GM19328 (cell line): ENCODE data around the gene ASCL2.

Experiments used
- ATAC-seq: cut with Tn5 transposase; IDR thresholded peaks from one replicate; pipeline ENCODE4 v1.9.1; 2021; ENCODE audit warnings: mild to moderate bottlenecking, moderate library complexity; ENCODE audit not compliant: unreplicated experiment

ASCL2 gene

DNA sequence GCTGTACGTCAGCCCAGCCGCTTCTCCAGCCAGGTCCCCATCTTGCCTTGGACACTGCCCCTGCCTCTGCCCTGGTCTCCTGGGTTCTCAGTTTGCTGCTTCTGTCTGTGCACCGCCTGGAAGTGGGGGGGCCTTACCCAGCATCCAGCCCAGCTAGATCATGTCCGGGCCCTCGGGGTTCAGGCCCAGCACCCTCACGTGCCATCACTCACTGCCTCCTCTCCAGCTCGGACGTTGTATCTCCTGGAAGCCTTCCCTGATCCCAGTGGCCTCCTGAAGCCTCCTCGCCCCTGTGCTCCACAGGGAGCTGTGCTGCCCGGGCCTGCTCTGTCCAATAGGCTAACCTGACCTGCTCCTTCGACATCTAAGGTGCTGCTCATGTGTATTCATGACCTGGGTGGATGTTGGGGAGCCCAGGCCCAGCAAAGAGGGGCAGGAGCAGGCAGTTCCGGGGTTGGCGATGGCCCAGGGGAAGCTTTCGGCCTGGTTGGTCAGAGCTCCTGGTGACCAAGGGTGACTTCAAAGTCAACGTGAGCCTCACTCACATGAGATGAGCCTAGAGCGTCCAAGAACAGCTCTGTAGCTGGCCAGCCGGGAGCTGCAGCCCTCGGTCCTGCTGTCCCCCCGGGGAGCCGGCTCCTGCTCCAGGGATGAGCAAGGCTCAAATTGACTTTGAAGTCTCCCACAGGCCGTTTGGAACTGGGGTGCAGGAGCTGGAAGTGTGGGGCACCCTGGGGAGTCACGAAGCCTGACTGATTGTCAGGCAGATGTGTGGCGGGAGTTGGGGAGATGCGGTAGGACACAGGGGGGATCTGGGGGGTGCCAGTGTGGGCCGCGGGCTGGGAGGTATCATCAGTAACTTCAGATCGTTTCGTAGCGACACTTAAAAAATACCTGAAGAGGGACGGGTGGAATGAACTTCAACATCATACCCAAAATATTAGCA, 5.2 kb upstream of the ASCL2 start:
- ATAC-seq, result no peak

DNA sequence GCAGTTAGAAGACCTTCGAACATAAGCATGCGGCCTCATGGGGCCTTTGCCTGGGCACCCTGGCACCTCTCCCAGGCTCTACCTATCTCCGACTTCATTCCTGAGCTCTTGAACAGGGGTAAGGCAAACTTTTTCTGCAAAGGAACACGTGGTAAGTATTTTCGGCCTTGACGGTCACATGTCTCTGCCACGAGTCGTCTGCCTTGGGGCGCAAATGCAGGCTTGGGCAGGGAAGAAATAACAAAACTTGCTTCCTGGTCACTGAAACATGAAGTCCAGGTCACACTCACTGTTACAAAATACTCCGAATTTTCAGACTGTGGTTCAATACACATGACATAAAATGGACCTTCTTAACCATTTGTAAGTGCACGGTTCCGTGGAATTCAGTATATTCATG, 3.4 kb upstream of the ASCL2 start:
- ATAC-seq, result no peak

DNA sequence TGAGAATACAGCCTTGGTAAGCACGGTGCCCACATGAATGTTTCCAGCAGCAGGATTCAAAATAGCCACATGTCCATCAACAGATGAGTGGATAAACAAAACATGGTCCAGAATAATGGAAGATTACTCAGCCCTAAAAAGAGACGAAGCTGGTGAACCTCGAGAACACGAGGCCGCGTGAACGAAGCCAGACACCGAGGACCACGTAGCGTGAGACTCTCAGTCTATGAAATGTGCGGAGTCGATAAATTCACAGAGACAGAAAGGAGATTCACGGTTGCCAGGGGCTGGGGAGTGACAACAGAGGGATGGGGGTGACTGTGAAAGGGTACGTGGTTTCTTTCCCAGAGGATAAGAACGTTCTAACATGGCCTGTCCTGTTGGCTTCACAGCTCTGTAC, 2.9 kb upstream of the ASCL2 start:
- ATAC-seq, result no peak

DNA sequence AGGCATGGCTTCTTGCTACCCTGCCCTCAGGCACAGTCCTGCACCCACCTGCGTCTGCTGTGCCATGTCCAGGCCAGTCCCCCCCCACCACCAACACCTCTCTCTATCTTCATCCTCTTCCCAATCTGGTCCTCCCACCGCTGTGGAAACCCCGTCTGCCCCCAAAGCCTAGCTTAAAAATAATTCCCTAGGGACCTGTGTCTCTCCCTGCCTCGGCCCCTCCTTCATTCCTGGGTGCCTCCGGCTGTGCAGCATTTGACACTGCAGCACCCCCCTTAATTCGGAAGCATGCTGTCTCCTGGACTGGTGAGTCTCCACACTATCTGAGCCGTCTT, 2.5 kb upstream of the ASCL2 start:
- ATAC-seq, result no peak

DNA sequence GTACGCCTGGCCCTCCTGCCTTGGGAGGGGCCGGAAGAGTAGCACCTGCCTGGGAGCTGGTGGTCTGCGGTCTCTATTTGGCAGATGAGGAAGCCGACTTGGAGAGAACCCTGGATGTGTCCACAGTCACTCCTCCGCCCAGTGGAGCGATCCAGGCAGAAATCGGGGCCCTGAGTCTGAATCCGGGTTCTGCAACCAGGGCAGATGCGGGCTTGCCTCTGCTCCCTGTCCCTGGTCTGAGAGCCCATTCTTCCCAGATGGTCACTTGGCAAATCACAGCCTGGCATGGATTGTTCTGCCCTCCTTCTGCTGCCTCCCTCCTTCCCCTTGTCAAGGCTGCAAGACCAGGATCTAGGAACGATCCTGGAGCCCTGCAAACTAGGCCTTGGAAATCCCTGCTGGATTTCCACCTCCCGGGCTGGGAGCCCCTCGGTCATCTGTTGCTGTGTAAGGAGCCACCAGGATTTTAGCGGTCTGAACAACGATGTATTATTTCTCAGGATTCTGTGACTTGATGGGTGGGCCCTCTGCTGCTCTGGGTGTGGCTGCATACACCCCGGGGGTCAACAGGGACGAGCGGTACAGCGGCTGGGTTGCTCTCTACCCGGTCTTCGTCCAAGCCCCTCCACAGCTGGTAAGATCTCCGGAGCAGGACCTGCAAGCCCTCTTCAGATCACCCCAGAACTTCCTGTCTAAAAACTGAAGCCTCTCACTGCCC, 2.0 kb upstream of the ASCL2 start:
- ATAC-seq, result no peak

DNA sequence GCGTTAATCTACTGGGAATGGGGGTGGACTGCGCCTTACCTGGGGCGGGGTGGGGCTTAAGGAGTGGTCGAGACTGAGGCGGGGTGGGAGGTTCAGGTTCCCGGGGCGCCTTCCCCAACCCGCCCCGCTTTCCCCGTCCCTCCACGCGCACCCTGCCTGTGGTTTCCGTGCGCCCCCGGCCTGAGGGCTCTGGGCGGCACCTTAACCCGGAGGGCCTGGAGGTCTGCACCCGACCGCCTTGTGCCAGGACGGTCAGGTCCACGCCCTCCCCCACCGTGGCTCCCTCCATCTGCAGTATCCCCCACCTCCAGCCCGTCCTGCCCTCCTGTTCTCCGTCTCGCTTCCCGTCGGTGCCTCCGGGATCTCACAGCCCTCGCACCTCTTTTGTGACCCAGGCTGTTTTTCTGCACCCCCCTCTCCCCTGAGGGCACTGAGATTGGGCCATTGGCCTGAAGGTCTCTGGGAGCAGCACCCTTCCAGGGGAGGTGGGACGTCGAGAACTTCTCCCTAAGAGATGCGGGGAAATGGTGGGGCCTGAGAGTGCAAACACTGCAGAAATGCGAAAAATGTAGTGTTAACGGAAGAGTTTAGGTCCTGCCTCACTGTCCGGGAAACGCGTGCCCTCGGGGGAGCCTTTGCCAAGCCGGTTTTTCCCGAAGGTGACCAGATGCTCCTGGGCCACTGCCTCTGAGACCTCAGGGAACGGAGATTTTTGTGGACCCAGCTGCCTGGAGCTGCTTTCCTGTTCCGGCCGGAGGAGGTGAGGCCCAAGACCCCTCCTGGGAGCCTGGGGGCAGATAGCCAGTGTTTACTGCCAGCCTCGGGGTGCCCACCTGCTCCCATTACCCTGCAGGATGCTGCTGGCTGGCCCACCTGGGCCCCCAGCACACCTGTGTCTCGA, 1.2 kb upstream of the ASCL2 start:
- ATAC-seq, result no peak

DNA sequence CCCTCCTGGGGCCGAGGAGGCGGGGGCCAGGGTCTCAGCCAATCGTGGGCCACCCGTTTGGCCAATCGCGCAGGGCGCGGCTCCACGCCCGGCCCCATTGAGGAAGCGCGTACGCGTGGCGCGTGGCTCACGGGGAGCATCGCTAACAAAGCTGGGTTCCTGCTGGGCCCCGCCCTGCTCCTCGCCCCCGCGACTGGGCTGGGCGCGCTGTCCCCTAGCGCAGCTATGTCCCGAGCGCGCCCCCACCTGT, 614 bp upstream of the ASCL2 start:
- no peak for ATAC-seq

DNA sequence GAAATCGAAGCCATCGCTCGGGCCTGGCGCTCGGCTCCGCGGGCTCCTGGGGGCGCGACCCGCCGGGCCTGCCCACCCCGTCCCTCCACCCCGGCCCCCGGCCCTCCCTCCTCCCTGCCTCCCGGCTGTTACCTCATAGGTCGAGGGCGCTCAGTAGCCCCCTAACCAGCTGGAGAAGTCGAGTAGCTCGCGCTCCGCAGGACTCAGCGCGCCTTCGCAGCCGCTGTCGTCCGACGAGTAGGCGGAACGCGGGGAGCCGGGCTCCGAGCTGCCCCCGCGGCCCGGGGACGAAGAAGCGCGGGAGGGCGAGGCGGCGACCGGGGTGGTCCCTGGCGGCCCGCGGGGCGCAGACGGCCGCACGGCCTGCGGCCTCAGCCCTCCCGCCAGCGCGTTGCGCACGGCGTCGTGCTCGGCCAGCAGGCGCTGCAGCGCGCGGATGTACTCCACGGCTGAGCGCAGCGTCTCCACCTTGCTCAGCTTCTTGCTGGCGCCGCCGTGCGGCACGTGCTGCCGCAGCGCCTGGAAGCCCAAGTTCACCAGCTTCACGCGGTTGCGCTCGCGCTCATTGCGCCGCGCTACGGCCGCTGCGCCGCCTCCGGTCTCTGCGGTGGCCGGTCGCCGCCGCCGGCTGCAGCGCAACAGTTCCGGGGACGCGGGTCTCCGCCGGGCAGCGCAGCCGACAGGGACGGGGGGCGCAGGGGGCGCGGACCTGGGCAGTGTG, 627 bp downstream of the ASCL2 start:
- ATAC-seq, result no peak

DNA sequence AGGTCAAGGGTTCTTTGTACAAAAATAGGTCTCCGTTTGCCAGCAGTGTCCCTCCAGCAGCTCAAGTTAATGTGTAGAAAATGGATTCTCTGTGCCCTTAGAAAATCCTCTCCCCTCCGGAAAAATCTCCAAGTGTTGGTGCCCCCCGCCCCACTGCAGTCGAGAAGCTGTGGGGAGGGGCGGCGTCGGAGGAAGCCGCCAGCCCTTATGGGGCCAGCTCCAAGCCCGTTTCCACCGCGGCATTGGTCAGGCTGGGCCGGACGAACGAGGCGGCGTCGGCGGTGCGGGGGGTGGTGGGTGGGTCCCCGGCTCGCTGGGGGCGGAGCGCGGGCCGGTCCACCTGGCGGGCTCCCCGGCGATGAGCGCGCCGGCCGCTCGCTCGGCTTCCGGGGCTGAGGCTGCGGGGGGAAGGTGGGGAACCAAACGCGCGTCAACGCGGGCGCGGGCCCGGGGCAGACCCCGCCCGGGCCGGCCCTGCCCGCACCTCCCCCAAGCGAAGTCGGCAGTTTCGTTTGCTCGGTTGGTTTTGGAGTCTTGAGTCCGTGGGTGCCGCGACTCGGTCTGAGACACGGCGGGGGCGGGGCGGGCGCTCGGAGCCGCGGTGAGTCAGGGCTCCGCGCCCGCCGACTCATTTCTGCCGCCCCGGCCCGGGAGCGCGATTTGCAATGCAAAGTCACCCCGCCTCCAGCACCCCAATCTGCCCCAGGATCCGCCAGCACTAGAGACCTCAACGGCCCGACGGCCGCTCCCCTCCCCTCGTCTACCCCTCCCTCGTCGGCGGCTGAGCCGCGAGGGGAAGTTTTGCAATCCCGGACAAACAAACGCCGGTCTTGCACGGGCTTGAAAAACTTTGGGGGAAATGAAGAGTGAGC, 1.4 kb downstream of the ASCL2 start:
- no peak for ATAC-seq

DNA sequence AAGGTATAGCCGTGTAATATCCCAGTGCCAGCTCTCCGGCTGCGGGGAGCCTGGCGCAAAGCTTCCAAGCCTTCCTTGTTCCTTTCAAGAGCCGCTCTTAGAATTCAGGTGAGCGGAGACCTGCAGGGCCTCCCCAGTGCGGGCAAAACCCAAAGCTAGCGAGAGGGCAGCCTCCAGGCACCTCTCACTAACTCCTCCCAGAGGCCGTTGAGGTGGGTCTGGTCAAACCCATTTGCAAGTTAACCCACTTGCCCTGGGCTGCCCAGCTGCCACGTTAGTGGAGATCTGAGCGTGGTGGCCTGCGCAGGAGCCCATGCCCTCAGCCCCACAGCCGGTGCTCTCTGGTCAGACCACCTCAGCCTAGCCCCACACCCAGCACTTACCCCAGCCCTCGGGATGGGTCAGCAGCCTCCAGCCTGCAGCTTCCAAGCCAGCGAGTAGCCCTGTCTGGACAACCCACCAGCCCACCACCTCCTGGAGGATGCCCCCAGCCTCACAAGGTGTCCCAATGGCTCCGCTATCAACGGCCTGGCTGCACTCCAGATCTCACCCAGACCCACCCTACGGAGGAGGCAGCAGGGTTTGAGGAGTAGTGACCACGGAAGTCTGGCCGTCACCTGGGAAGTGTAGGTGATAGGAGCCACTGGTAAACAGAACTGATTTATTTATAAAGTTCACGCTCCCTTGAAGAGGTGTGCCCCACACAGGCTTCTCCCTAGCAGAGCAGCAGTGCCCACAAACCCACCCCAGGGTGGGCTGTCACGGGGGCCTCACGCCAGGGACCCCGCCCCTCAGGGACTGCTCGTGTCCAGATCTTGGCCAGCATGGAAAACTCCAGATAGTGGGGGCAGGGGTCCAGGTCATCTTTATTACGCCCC, 2.3 kb downstream of the ASCL2 start:
- no peak for ATAC-seq

DNA sequence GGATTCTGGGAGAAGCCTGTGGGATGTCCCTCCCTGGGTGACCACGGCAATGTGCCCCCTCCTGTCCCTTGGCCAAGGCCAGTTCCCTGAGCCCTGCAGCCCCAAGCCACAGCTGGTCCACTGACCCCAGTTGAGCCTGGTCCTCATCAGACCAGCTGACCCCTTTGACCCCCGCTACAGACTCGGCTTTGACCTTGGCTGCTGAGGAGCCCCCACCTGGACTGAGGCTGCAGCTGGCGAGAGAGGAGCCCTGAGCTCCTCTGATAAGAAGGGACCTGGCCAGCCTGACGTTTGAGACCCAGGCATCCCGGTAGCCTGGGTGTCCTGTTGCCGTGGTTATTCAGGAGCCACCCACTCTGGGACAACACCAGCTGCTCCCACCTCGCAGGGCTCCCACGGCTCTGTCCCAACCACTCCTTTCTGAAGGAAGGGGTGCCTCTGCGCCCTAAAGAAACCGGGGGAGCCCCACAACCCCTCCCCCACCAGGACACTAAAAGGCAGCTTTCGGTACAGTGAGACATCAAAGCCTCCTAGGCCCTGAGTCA, 3.0 kb downstream of the ASCL2 start:
- ATAC-seq, result no peak

DNA sequence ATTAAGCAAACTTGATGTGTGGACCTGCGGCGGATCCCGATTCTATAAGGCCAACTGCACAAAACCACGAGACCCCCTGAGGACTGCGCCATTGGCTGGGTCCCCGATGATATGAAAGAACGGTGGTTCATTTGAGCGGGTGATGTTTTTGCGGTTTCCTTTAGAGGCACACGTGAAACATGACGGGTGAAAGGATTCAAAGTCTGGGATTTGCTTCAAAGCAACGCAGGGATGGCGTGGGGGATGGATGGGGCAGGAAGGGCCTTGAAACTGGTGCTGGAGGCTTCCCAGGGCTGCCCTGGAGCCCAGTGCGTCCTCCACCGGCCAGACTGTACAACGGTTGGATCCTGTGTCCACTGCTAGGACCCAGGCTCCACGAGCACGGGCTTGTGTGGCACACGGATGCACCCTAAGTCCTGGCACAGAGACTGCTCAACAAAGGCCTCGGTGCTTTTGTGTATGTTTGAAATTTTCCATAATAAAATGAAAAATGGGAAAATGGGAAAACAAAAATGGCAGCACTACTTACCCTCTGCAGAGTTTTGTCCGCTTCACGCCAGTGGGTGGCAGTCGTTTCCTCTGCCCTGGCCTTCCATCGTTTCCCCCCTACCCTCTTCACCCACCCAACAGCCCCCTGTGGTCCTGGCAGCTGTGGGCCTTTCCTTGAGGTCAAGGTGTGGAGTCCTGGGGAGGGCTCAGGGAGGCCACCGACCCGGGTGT, 3.6 kb downstream of the ASCL2 start:
- no peak for ATAC-seq

DNA sequence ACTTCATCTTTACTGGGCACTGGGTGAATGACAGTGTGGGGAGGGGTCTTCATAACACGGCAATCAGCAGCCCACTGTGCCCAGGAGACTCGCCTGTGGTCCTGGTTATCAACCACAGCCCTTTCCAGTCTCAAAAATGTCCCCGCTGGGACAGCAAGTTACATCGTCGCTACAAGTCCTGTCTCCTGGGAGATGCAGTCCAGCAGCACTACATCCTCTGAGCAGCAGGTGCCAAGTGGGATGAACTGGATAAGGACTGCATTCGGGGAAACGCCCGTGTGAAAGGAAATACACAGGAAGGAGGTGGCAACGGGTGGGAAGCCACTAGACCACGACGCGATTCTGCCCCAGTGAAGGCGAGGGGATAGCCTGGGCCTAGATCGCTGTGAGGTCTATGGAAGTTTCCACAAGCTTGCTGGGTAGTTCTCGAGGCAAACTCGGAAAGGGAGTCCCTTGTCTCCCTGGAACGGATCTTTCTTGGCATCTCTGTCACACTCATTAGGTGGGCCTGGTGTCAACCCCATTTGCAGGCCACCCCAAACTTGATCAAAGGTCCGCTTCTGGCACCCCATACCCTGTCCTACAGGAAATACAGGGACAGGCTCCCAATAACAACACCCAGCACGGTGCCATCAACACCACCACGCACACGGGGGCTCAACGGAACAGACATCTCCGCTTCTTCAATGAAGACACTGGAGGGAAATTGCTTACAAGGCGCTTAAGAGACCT, 4.4 kb downstream of the ASCL2 start:
- no peak for ATAC-seq

DNA sequence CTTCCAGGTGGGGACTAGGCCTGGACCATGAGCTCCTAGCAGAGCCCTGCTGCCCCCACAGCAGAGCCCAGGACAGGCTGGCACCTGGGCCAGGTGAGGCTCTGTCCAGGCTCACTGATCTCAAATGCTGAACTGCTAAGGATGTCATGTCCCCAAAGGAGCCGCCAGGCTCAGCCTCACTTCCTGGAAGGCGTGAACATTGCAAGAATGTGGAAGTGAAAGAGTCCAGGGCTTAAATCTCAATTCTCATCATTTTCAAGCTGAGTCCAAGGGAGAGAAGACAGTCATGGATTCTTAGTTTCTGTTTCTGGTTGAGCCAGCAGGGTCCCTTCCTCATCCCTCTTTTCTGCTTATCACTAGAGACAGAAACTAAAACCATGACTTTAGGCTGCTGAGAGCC, 5.0 kb downstream of the ASCL2 start:
- ATAC-seq, result no peak

DNA sequence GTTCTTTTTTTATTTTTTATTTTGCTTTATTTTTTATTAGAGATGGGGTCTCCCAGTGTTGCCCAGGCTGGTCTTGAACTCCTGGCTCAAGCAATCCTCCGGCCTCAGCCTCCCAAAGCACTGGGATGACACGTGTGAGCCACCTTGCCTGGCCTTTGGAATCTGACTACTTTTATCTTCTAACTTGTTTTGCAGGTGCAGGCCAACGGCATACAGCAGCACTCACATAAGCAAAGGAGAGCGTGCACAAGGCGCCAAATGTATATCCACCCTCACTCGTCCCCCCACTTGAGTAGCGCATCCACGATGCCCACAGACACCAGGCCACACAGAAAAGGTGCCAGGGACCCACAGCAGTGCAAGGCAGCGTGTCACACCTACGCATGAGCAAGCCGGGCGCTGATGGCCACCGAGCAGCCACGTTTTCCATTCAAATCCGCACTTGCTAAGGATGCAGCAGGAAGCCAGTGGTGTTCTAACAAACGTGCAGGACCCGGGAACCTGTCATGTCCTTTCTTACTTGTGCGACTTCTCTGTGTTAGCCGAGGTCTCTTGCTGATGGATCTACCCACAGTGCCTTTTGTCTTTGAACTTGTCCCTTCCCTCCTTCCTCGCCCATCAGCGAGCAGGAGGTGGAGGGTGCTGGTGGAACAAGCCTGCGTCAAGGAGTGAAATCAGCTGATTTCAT, 5.9 kb downstream of the ASCL2 start:
- no peak for ATAC-seq

DNA sequence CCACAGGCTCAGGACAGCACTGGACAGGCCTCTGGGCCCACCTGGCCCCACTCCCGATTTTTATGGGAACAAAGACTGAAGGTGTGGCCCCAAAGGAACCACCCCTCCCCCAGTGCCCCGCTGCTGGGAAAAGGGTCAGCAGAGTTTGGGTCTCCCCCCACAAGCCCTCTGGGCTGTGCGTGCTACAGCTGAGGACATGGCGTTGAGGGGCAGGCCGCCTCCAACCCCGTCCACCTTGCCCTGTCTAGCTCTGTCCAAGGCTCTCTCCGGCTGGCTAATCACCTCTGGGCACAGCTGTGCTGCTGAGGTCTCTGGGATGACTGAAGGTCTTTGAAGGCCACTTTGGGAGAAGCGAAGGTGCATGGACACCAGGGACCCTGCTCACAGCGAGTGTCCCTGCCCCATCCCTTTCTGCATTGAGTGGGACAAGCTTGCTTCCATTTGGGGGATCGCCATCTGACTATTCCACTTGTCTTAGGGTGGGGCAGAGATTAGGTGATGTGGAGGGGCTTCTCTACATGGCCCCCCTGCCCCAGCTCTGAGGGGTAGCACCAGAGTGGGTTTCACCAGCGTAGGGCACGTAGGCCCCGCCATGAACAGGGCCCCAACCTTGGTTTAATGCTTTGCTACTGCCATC, 6.5 kb downstream of the ASCL2 start:
- ATAC-seq, result no peak
